Ovary (tissue), 9 donors: ENCODE data around the gene TGFB2. TPM values are rescaled to one million over a fixed set of nuclear protein-coding genes. Genes with fewer than 3 reads are reported as not detected.
A peak's percentile ranks its signal among the peaks of the same experiment; 100 is the strongest.

Experiments used
- DNase-seq, 5 donors: peaks; one replicate each; pipeline ENCODE4 v3.0.0-alpha.2; 2019 to 2020
- H3K27ac ChIP-seq, 2 donors: fragments of 200-600 bp; one replicate each; pipeline versions ENCODE4 v1.5.1 to v1.8.0; 2019 to 2022
- H3K27me3 ChIP-seq: fragments of 200-600 bp; one replicate; pipeline ENCODE4 v1.8.0; 2022
- H3K36me3 ChIP-seq: fragments of 200-600 bp; sonication (generic); one replicate; pipeline ENCODE4 v1.5.1; 2019
- H3K4me1 ChIP-seq: one replicate; pipeline ENCODE4 v1.8.1; 2013; ENCODE audit warnings: mild to moderate bottlenecking, moderate library complexity; ENCODE audit not compliant: insufficient read depth
- H3K4me3 ChIP-seq: fragments of 200-600 bp; sonication (generic); one replicate; pipeline ENCODE4 v1.5.1; 2017
- H3K9me3 ChIP-seq, 2 donors: fragments of 200-600 bp in 1 of 2; sonication (generic) in 1 of 2; one replicate each; pipeline versions ENCODE4 v1.5.1 to v1.8.1; 2013 to 2019; ENCODE audit warnings: mild to moderate bottlenecking in 1 of 2, moderate library complexity in 1 of 2
- EP300 ChIP-seq: sonication (generic); formaldehyde crosslinking; IDR thresholded peaks from one replicate; pipeline ENCODE4 v1.6.1; 2017; ENCODE audit warnings: antibody characterized with exemption
- POLR2A ChIP-seq: fragments of 450-650 bp; IDR thresholded peaks from one replicate; pipeline ENCODE4 v1.6.1; 2017; ENCODE audit warnings: antibody characterized with exemption, mild to moderate bottlenecking, moderate library complexity
- WGBS, 3 donors: extraction: QIAGEN DNeasy Blood & Tissue Kit in 1 of 3; methylation state at CpG; one replicate each; pipeline versions ENCODE4 v1.1.5 to v1.1.7; 2013 to 2017; 5-methylcytosine and 5-hydroxymethylcytosine counted together
- intact Hi-C, 4 donors: fragments of 100-400 bp; cut with DNase I; formaldehyde crosslinking; loops; one replicate each; pipeline versions ENCODE4 v1.11.0 to v1.15.1; 2022 to 2023
- polyA plus RNA-seq, 2 donors: library from polyadenylated mRNA; stranded (reverse); fragments of 200-250 nt in 1 of 2; fragments of 350-450 nt in 1 of 2; fragmentation: Illumina TruSeq in 1 of 2; extraction: RNeasy Lipid Tissue Mini Kit (QIAGEN cat#74804) in 1 of 2; gene quantifications; one replicate each; pipeline ENCODE4 v1.2.3, GENCODE V29; 2013 to 2014
- total RNA-seq, 7 donors: library from RNA; depleted of rRNA in 2 of 7; stranded (reverse); fragments of >200 nt in 2 of 7; fragmentation: NEBNext Ultra II Directional in 3 of 7; extraction: Animal tissue kit (Norgen Biotek cat#: 25700) in 3 of 7; gene quantifications; one replicate each; pipeline versions ENCODE4 v1.1.0 to v1.2.4, GENCODE V29; 2016 to 2023
- TF ChIP-seq, protein P1 (sequence below), 3 donors: fragments of 450-650 bp in 2 of 3; fragments of 200-600 bp in 1 of 3; IDR thresholded peaks; one replicate each; pipeline versions ENCODE4 v1.5.1 to v1.8.0; 2016 to 2022; ENCODE audit warnings: antibody characterized with exemption in 3 of 3, mild to moderate bottlenecking in 1 of 3
- donor health status: DM: no; HTN: no; CAD: no; lungs with moderate emphysema.
- donor health status: DM: no; HTN: no; CAD: no.
- donor health status: Bipolar disorder and iron deficiency.
- donor health status: DM: yes; HTN: yes; CAD: no.
- donor health status: DM: no; HTN: no; CAD: no.
- donor health status: DM: yes; HTN: yes; CAD: no.

Gene TGFB2
- total and polyA plus RNA-seq, 9 donors = 3.8 to 29.4 (median 9.3) TPM

DNA sequence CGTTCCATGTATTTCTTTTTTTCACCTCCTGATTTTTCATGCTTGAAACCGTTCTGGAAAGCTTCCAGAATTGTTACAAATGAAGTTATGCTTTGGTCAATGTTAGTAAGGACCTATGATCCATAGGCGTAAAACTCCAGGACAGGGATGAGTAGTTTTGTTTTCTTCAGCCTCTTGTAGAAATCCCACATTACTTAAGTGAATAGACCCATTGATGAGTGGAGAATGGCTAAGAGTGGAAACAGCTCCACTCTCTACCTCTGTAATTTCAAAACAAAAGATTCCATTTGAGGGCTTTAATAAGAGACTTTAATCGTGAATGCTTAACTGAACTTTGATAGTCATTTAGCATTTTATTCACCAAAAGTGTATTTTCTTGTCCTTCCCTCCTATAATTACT, 3.0 kb upstream of the TGFB2 start:
- DNase-seq = no peak
- 92 to 95% (median 95%) methylated on average over 4 of the region's 4 CpGs for WGBS, 3 donors
- no peaks in the 10 kb centered on the region for H3K36me3 ChIP-seq
- no peak overlapping the region for H3K27ac ChIP-seq
- TF ChIP-seq EP300 = no peak
- TF ChIP-seq, protein P1, sequence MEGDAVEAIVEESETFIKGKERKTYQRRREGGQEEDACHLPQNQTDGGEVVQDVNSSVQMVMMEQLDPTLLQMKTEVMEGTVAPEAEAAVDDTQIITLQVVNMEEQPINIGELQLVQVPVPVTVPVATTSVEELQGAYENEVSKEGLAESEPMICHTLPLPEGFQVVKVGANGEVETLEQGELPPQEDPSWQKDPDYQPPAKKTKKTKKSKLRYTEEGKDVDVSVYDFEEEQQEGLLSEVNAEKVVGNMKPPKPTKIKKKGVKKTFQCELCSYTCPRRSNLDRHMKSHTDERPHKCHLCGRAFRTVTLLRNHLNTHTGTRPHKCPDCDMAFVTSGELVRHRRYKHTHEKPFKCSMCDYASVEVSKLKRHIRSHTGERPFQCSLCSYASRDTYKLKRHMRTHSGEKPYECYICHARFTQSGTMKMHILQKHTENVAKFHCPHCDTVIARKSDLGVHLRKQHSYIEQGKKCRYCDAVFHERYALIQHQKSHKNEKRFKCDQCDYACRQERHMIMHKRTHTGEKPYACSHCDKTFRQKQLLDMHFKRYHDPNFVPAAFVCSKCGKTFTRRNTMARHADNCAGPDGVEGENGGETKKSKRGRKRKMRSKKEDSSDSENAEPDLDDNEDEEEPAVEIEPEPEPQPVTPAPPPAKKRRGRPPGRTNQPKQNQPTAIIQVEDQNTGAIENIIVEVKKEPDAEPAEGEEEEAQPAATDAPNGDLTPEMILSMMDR (IDR thresholded peaks at IDR 0.05) = no peak
- no peak for TF ChIP-seq POLR2A
- no peak overlapping the region for H3K4me3 ChIP-seq
- no peaks in the 10 kb centered on the region for H3K9me3 ChIP-seq
- no peaks in the 10 kb centered on the region for H3K27me3 ChIP-seq
- H3K4me1 ChIP-seq = no peaks in the 10 kb centered on the region
- intact Hi-C loops = loop anchor here in 1 of 4 donors (10.0 kb wide), 1 partner anchor 833 kb away; the partner anchor contains the start of gene LYPLAL1

DNA sequence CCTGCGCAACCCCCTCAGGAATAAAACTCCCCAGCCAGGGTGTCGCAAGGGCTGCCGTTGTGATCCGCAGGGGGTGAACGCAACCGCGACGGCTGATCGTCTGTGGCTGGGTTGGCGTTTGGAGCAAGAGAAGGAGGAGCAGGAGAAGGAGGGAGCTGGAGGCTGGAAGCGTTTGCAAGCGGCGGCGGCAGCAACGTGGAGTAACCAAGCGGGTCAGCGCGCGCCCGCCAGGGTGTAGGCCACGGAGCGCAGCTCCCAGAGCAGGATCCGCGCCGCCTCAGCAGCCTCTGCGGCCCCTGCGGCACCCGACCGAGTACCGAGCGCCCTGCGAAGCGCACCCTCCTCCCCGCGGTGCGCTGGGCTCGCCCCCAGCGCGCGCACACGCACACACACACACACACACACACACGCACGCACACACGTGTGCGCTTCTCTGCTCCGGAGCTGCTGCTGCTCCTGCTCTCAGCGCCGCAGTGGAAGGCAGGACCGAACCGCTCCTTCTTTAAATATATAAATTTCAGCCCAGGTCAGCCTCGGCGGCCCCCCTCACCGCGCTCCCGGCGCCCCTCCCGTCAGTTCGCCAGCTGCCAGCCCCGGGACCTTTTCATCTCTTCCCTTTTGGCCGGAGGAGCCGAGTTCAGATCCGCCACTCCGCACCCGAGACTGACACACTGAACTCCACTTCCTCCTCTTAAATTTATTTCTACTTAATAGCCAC, 696 bp downstream of the TGFB2 start:
- TF ChIP-seq POLR2A = peak; percentile 38
- TF ChIP-seq EP300 = no peak
- TF ChIP-seq, protein P1 (IDR thresholded peaks at IDR 0.05) = peak in 1 of 3 donors; percentile 13
- peak overlapping the region; percentile 62 for H3K4me3 ChIP-seq
- no peaks in the 10 kb centered on the region for H3K4me1 ChIP-seq
- peak overlapping the region; percentile 43 to 63 for H3K27ac ChIP-seq
- H3K27me3 ChIP-seq = no peaks in the 10 kb centered on the region
- DNase-seq = peak; percentile 67 to 82 (median 73)
- WGBS, 3 donors = 0% methylated on average over 62 to 64 of the region's 64 CpGs
- H3K36me3 ChIP-seq = no peaks in the 10 kb centered on the region
- H3K9me3 ChIP-seq = no peaks in the 10 kb centered on the region
- intact Hi-C loops = loop anchor here in 1 of 4 donors (10.0 kb wide), 1 partner anchor 829 kb away; the partner anchor contains the start of gene LYPLAL1

DNA sequence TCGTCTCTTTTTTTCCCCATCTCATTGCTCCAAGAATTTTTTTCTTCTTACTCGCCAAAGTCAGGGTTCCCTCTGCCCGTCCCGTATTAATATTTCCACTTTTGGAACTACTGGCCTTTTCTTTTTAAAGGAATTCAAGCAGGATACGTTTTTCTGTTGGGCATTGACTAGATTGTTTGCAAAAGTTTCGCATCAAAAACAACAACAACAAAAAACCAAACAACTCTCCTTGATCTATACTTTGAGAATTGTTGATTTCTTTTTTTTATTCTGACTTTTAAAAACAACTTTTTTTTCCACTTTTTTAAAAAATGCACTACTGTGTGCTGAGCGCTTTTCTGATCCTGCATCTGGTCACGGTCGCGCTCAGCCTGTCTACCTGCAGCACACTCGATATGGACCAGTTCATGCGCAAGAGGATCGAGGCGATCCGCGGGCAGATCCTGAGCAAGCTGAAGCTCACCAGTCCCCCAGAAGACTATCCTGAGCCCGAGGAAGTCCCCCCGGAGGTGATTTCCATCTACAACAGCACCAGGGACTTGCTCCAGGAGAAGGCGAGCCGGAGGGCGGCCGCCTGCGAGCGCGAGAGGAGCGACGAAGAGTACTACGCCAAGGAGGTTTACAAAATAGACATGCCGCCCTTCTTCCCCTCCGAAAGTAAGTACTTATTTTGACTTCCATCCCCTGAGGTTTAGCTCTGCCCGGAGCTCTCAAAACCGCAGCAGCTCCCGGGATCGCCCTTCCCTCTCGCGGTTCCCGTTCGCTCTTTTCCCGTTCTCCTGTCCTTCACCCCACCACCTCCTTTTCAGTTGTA, 1.5 kb downstream of the TGFB2 start:
- Histone ChIP-seq H3K4me3 (peak overlapping the region; percentile 62), H3K4me1 (peaks cover 2% of the 10 kb centered on the region), H3K27ac (peak overlapping the region; percentile 77 to 80), H3K27me3 (no peaks in the 10 kb centered on the region), H3K9me3 (no peaks in the 10 kb centered on the region), H3K36me3 (no peaks in the 10 kb centered on the region)
- DNase-seq = peak; percentile 41 to 59 (median 49)
- TF ChIP-seq, protein P1 (IDR thresholded peaks at IDR 0.05) = peak in 1 of 3 donors; percentile 5
- TF ChIP-seq POLR2A = no peak
- 0 to 1% (median 0%) methylated on average over 39 of the region's 39 CpGs for WGBS, 3 donors
- intact Hi-C loops = loop anchor here in 1 of 4 donors (10.0 kb wide), 1 partner anchor 828 kb away; the partner anchor contains the start of gene LYPLAL1

DNA sequence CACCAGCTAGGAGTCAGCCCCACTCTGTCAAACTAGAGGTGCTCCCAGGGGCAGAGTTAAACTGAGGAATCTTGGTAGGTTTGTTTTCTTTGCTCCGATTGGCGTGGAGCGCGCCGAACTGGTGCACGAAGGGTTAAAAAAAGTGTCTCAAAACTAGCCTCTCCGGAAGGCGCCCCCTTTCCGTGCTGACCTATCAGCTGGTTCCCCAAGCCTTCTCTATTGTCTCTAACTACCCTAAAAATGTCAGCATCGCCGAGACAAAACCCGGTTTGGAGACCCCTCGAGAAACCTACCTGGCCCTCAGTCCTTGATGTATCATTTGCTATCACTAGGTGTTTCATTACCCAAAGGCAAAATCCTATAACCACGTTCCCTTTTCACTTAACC, 2.2 kb downstream of the TGFB2 start:
- Histone ChIP-seq H3K27ac (peak overlapping the region; percentile 77 to 80), H3K4me1 (peaks cover 2% of the 10 kb centered on the region), H3K9me3 (no peaks in the 10 kb centered on the region), H3K4me3 (peak overlapping the region; percentile 62), H3K27me3 (no peaks in the 10 kb centered on the region), H3K36me3 (no peaks in the 10 kb centered on the region)
- WGBS, 3 donors = 0 to 1% (median 0%) methylated on average over 14 of the region's 14 CpGs
- DNase-seq = peak; percentile 56 to 67 (median 59)
- TF ChIP-seq EP300 = no peak
- no peak for TF ChIP-seq POLR2A
- TF ChIP-seq, protein P1 (IDR thresholded peaks at IDR 0.05) = no peak
- intact Hi-C loops = loop anchor here in 1 of 4 donors (10.0 kb wide), 1 partner anchor 827 kb away; the partner anchor contains the start of gene LYPLAL1
